Measurements from ENCODE around the gene FA2H.
"Not testable (repeated sequence)": the region's sequence is repeated elsewhere in the genome, so short reads cannot be mapped to it uniquely, and the experiment has no call there.

The FA2H gene

DNA sequence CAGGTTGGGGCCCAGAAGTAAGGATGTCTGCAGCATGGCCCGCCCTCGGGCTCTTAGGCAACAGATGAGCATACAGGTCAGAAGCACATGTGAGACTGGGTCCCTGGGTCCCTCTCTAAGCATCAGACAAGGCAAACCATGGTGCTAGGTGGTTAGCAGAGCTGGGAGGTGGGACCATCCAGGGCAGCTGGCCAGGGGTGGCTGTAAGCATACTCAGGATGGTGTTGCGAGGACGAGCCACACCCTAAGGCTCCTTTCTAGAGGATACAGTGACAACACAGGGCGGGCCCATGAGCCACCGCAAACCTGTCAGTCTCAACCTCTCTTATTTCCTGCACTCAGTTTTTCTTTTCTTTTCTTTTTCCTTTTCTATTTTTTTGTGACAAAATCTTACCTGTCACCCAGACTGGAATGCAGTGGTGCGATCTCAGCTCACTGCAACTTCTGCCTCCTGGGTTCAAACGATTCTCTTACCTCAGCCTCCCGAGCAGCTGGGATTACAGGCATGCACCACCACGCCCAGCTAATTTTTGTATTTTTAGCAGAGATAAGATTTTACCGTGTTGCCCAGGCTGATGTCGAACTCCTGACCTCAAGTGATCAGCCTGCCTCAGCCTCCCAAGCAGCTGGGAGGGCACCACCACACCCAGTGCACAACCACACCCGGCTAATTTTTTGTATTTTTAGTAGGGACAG lies 3.6 kb downstream of the FA2H start:
- no peak for DNase-seq (ENCODE audit: low read depth)

DNA sequence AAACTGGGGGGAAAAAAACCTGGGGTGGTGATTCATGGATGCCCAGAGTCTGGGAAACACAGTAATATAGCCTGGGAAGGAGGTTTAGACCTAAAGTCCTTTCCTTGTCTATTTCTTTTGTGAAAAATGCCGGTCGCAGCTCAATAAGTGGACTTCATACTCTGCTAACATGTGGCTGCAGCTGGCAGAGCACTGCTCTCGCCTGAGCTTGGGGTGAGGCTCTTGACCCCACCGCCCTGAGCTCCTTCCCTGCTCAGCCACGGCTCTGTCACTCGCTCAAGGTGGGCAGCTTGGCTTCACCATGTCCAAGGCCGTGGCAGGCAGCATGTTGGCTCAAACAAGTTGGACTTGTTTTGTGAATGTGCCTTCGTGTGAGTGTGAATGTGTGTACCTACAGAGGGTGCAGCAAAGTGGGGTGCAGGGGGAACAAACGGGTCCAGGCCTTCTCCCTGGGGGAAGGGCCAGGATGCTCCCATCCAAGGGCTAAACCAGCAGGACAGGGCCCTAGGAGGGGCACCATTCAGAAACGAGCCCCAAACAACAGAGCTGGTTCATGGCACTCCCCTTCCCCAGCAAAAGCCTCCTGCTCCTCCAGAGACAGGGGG lies 4.9 kb downstream of the FA2H start:
- DNase-seq (ENCODE audit: low read depth): no peak

DNA sequence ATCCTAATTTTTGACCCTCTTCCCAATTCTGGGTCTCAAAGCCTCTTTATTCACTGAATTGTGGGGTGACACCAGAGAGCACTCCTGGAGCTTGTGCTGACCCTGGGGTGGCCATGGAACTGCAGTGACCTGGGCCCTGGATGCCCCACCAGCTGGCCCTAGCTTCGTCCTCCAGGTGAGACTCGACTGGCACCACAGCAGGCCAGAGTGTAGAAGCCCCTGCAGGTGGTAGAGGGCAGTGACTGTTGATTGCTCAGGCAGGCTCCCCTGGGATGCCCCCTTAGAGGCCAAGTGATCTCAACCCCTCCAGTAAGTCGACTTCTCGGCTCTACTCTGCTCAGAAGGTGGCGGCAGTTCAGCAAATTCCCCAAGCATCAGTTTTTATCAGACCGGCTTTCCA lies 6.4 kb downstream of the FA2H start:
- DNase-seq (ENCODE audit: low read depth): no peak

DNA sequence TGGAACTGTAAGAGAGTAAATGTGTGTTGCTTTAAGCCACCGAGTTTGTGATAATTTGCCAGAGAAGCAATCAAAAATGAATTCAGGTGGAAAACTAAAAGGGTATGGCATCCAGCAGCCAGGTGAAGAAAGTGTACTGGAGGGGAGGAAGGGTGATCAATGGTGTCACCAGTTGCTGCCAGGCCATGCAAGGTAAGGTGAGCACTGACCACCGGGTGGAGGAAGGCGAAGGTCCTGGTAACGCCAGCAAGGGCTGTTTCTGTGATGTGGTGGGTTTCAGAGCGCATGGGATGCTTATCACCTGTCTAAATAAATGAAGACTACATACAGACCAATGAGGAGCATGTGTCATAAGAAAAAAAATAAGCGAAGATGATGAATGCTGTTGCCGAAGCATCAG lies 6.9 kb downstream of the FA2H start:
- DNase-seq (ENCODE audit: low read depth): no peak

DNA sequence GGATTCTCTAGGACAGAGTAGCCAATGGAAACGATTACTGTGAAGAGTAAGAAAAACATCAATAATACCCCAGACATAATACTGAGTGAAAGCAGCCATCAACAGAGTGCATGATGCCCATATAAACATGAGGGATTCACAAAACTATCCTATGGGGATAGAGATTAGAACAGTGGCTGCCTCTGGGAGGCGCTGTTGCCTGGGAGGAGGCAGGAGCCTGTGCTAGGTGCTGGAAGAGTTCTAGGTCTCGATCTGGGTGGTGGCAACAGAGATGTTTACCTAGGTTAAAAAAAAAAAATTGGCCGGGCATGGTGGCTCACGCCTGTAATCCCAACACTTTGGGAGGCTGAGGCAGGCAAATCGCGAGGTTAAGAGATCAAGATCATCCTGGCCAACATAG lies 7.9 kb downstream of the FA2H start:
- no peak for DNase-seq (ENCODE audit: low read depth)

DNA sequence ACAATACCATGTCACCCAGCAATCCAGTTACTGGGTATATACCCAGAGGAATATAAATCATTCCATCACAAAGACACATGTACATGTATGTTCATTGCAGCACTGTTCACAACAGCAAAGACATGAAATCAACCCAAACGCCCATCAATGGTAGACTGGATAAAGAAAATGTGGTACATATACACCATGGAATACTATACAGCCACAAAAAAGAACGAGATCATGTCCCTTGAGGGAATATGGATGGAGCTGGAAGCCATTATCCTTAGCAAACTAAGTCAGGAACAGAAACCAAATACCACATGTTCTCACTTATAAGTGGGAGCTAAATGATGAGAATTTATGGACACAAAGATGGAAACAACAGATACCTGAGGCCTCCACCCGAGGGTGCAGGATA lies 10.4 kb downstream of the FA2H start:
- DNase-seq (ENCODE audit: low read depth): not testable (repeated sequence)

DNA sequence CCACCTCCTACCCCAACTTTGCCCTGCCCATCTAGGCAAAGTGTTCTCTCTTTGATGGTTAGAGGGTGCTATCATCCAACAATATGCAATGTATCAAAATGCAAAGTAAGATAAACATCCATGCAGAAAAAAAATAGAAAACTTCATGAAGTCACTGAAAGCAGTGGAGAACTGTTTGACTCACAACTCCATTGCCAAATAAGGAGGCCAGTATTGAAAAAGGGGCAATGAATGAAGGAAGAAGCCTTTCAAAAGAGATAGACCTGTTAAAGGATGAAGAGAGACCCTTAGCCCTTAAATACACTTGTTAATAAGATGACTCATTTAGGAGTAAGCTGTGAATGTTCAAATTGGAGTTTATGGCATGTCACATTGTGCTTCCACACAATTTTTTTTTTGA lies 13.0 kb downstream of the FA2H start:
- DNase-seq (ENCODE audit: low read depth): no peak

DNA sequence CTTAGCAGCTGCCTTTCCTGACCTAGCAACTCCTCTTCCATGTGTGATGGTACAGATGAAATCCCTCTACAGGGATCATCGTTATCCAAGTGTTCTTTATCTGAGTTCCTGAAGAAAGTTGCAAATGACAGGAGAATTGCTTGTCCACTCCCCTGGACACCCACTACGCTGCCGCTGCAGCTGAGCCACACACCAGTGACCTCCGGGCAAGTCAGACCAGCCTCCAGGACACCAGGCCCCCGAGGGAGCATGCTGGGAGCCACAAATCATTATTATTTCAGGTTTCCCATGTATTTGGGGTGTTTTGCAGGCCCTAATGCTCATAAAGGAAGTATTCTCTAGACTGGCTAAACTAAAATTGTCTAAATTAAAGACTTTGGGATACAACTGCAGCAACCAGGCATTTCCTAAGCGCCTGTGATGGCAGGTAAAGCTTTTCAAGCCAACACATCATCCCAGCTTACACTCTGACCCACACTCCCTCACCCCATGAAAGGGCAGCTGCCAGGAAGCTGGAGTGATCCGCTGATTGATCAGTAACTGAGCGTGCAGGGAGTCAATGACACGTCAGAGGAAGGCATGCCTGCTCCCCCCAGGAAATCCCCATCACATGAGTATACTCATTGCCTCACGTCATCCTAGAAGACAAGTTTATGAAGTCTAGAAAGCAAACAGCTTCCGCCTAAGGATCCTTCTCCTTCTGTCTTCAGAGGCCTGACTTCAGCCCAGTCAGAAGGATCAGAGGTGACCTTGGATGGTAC lies 14.4 kb downstream of the FA2H start:
- no peak for DNase-seq (ENCODE audit: low read depth)

DNA sequence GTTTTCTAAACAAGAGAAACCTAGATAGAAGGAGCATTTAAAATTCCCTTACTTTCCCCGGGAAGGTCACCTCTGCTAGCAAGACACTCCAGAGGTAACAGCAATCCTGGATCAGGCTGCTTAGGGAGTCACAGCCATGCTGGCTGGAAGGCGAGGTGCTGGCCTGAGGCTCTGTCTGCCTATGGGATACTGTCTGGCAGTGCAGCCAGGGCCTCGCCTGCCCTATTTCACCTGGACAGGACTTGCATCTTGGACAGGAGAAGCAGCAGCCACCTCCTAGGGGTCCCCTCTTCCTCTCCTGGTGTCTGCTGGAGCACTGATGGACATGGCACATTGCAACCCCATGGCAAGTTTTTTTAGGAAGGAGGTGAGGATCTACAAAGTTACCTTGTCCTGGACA lies 15.1 kb downstream of the FA2H start:
- DNase-seq (ENCODE audit: low read depth): no peak

DNA sequence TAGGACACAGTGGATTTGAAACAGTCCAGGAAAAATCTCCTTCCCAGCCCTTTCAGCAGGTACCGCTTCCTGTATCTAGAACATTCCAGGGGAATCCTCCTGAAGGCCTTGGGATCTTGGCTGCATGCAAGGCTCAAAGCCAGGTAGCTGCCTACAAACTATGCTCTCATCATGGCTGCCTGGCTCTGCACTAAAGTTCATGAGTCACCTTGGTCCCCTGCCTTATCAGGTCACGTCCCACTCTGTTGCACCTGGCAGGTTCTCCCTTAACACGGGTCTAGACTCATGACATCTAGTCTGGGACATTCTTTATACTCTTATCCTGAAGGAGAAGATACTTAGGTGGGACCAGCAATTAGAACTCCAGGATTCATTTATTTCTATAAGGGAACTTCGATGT lies 15.8 kb downstream of the FA2H start:
- no peak for DNase-seq (ENCODE audit: low read depth)

DNA sequence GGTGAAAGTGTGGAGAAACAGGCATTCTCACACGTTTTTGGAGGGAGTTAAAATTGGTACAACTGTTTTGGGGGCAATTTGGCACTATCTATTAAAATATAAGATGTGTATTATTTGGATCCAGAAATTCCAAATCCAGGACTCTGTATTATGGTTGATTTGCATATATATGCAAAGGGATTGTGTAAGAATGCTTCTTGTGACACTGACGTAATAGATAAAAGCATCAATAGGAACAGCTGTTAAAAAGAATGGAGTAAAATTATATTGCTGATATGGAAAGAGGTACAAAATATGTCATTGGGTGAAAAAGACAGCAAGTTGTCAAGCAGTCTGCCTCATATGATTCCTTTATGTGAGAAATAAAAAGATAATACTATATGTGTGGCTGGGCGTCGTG lies 17.3 kb downstream of the FA2H start:
- no peak for DNase-seq (ENCODE audit: low read depth)

DNA sequence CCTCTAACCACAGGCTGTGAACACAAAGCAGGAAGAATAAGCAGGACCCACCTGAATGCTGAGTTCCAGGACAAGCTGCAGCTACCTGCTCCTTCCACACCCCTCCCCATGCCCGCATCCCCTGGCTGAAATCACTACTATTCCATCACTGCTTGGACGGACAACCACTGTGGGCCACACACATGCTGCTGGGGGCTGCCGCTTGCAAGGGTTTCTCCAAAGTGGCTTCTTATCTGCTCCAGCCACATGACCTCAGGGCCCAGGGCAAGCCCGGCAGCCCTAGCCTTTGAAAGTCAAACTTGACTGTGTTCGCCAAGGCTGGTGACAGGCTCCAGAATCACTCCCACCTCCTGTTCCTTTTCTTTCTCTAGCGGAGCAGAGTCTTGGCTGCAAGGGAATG lies 18.4 kb downstream of the FA2H start:
- DNase-seq (ENCODE audit: low read depth): no peak

DNA sequence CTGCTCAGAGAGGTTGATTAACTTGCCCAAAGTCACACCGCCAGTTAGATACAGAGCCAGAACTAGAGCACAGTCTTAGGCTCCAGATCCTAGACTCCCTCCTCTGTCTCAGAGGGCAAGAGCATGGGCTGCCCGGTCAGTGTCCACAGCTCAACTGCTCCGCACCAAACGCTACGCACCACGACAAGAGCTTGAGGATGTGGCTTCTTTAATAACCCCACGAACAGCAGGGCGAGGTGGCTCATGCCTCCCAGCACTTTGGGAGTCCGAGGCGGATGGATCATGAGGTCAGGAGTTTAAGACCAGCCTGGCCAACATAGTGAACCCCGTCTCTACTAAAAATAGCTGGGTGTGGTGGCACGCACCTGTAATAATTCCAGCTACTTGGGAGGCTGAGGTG lies 21.4 kb downstream of the FA2H start:
- no peak for DNase-seq (ENCODE audit: low read depth)

DNA sequence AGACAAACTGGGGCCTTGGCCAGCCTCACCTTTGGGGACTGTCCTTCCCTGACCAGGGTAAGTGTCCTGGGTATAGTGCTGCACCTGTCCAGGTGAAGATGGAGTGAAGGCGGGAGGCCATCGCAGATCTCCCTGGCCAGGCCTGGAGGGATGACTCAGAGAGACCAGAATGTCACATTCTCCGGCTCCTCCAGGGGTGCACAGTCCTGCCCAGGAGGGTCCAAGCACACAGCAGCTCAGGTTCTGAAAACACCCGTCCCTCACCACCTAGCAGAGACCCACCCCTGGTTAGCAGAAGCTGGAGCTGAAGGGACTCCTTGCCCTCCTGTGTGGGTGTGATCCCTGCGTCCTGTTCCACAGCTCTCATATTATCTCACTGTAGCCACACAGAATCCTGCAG lies 21.9 kb downstream of the FA2H start:
- DNase-seq (ENCODE audit: low read depth): no peak

DNA sequence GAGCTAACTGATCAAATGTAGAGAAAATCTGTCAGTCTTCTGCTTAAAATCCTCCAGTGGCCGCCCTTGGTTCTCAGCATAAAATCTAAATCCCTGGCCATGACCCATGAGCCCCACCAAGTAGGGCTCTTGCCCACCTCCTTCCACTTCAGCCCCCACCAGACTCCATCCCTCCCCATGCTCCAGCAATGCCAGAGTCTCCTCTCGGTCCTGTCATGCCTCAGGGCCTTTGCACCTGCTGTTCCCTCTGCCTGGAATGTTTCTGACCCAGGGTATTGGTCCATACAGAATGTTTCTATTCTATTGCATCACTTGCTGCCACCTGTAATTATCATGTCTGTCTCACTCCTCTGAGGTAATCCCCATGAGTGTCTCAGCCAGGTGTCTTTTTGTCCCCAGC lies 22.4 kb downstream of the FA2H start:
- no peak for DNase-seq (ENCODE audit: low read depth)

DNA sequence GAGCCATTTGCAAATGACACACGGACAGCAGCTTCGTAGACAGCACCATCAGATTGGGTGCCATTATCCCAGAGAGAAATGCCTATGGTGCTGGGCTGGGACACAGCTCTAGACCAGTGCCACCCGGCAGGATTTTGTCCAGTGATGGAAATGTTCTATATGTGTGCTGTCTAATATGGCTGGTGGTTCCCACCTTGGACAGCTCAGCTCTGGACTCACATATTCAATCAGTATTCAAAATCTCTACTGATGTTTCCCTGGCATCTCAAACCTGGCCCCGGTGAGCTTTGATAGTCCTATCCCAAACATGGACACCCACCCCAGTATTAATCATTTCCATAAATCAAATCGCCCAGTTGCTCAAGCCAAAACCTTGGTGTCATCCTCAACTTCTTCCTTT lies 23.0 kb downstream of the FA2H start:
- no peak for DNase-seq (ENCODE audit: low read depth)

DNA sequence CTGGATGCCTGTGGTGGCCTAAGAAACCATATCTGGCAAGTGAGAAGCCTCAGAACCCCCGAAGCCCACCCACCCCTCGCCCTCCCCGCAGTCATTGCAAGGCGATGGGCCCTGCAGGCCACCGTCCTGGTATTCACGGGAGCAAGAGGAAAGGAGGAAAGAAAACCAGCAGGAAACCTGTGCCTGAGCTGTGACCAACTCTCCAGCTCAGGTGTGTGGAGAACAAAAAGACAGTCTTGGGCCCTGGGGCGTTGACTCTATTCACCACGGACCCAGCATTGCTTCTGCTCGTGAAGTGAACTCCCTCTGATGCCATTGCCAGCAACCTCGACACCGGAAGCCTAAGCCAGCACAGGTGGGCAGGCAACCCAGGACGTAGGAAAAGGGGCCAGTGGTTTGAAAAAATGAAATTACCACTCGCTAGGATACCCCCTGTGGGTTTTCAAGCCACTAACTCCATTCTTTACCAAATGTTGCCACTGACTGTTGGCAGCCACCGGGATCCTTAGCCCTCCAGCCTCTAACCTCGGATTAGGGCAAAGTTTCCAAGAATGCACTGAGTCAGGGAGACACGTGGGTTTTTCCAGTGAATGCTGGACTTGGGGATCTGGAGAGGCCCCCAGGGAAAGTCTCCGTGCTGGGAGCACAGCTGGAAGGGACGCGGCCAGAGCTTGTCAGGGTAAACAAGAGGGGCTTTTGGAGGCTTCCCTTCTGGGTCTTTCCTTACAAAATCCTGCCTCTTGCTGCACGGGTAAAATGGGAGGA lies 25.1 kb downstream of the FA2H start:
- DNase-seq (ENCODE audit: low read depth): no peak

DNA sequence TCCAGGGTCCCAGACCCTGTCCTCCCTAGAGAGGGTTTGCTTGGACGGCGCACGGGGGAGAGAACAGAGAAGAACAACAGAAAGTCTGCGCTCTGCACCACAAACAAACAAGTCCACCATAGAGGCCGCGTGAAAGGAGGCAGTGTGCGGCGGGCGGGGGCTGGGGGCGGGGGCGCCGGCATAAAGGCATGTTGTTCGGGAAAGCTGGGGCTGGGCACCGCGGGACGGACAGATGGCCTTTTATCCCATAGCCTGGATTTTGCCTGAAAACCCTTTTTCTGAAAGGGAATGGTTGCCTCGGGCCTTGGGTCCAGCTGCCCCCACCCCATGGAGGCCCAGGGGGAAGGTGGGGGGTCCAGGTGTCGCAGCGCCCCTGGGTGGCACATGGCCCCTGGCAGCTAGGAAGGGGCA lies 26.0 kb downstream of the FA2H start:
- DNase-seq (ENCODE audit: low read depth): no peak

DNA sequence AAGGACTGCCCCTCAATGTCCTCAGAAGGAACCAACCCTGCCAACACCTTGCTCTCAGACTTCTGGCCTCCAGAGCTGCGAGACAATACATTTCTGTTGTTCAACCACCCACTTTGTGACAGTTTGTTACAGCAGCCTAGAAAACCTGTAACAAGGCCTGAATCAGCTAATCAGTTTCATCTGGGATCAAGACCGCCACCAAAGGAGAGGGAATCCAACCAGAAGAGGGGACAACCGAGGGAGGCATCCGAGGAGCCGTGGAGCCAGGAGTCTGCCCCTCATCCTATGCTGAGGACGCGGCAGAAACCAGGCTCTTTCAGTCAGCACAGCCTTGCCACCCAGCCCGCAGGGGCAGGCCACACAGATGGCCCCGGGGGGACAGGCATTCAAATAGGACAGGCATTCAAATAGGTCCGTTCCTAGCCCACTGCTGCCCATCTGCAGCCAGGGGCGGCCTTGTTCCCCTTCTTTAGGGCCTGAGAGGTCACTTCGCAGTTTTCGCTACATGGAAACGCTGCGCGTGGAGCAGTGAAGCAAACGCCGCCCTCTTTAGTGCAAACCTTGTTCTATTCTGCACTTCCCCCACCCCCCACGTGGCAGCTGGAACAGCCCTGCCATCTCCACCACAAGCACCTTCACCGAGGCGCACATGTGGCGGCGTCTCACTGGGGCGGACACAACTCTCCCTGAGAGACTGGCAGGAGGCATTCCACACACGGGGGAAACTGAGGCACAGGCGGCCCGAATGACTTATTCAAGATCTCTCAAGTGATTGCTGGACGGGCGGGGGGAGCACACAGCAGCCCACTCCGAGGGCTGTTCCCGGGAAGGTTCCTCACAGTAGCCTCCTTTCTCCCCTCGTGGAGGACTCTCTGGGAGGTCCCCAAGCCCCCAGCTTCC lies 26.7 kb downstream of the FA2H start:
- no peak for DNase-seq (ENCODE audit: low read depth)

DNA sequence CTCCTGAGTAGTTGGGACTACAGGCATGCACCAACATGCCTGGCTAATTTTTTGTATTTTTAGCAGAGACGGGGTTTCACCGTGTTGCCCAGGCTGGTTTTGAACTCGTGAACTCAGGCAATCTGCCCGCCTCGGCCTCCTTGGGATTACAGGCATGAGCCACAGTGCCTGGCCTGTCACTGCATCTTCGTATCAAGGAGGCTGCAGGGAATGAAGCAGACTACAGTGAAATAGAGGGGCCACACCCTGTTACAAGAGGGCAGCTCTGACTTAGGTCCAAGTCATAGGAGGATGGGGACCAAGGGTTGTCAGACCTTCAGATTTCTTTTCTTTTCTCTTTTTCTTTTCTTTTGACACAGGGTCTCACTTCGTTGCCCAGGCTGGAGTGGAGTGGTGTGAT lies 28.7 kb downstream of the FA2H start:
- DNase-seq (ENCODE audit: low read depth): no peak

DNA sequence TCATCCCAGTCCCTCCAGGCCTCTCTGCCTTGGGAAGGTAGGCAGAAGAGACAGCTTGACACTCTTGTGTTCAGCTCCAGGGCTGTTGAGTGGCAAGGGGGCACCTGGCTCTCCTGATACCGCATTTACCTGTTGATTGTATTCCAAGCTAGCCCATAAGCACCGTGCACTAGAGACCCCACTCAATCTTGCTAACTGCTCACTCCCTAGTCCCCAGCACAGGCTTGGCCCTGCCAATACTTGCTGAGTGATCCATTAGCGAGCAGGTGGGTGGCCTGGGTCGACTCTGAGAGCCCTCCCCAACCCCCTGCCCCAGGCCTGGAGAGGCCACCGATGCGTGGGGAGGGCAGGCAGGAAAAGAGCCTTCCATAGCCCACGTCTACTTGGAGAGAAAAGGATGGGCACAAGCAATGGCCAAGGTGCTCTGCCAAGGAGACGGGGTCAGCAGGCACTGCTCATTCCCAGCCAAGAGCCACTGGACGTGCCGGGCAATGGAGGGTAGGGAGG lies 29.5 kb downstream of the FA2H start:
- no peak for DNase-seq (ENCODE audit: low read depth)

DNA sequence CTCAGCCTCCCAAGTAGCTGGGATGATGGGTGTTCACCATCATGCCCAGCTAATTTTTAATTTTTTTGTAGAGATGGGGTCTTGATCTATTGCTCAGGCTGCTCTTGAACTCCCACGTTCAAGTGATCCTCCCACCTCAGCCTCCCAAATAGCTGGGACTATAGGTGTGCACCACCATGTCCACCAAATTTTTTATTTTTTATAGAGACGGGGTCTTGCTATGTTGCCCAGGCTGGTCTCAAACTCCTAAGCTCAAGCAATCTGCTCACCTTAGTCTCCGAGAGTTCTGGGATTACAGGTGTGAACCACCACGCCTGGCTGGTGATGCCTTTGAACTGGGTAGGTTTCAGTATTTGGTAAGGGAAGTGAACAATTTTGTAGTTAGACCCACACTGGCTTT lies 30.1 kb downstream of the FA2H start:
- DNase-seq (ENCODE audit: low read depth): no peak

Measured in stimulated activated CD8-positive, alpha-beta memory T cell treated with anti-CD3 and anti-CD28 coated beads, Interleukin-12 subunit alpha, Interleukin-12 subunit beta, amount 100 ng/mL, for 4 hours (primary cell).